Right cardiac atrium (tissue), 5 donors: ENCODE data around the gene UBE2E1. TPM values are rescaled to one million over a fixed set of nuclear protein-coding genes. Genes with fewer than 3 reads are reported as not detected.
A peak's percentile ranks its signal among the peaks of the same experiment; 100 is the strongest.

Experiments used
- ATAC-seq, 2 donors: fragments of 200-7000 bp; cut with Tn5 transposase; one replicate each; pipeline versions ENCODE4 v1.8.0 to v1.9.1; 2020; ENCODE audit warnings: moderate library complexity in 2 of 2, mild to moderate bottlenecking in 1 of 2
- DNase-seq, 3 donors: peaks; one replicate each; pipeline ENCODE4 v3.0.0-alpha.2; 2020
- H3K27ac ChIP-seq: one replicate; pipeline ENCODE4 v1.5.1; 2013; ENCODE audit warnings: mild to moderate bottlenecking, low read length, control low read depth, moderate library complexity
- H3K27me3 ChIP-seq: one replicate; pipeline ENCODE4 v1.6.1; 2013; ENCODE audit not compliant: control insufficient read depth, insufficient read depth
- H3K4me1 ChIP-seq: one replicate; pipeline ENCODE4 v1.6.1; 2013; ENCODE audit warnings: low read length; ENCODE audit not compliant: control insufficient read depth, insufficient read depth
- H3K4me3 ChIP-seq: one replicate; pipeline ENCODE4 v1.5.1; 2013; ENCODE audit warnings: low read length, control low read depth
- H3K9me3 ChIP-seq: one replicate; pipeline ENCODE4 v1.6.1; 2013; ENCODE audit warnings: low read length; ENCODE audit not compliant: control insufficient read depth
- WGBS: extraction: QIAGEN DNeasy Blood & Tissue Kit; methylation state at CpG from one replicate; pipeline ENCODE4 v1.1.7; 2013; 5-methylcytosine and 5-hydroxymethylcytosine counted together
- intact Hi-C, 4 donors: fragments of 100-400 bp; cut with DNase I; formaldehyde crosslinking; loops; one replicate each; pipeline versions ENCODE4 v1.11.0 to v1.14.0; 2022 to 2023
- polyA plus RNA-seq: library from polyadenylated mRNA; stranded (reverse); fragments of 200-250 nt; gene quantifications from one replicate; pipeline ENCODE4 v1.2.3, GENCODE V29; 2013
- total RNA-seq, 4 donors: library from RNA; stranded (reverse); fragmentation: NEBNext Ultra II Directional; extraction: Animal tissue kit (Norgen Biotek cat#: 25700); gene quantifications; one replicate each; pipeline ENCODE4 v1.2.1, GENCODE V29; 2021
- donor health status: healthy with polysubstance abuse.
- donor health status: DM: no; HTN: yes; CAD: no.
- donor health status: DM: no; HTN: no; CAD: no.
- donor health status: DM: no; HTN: yes; CAD: no; lungs with severe emphysema.
- donor health status: DM: yes; HTN: yes; CAD: no.

Gene UBE2E1
- total and polyA plus RNA-seq, 5 donors, result 47.9 to 64.4 (median 51.8) TPM

GRCh38 chr3:23809294-23809693 lies 3.5 kb downstream of the UBE2E1 start:
- no peak for DNase-seq
- no peak overlapping the region for H3K4me3 ChIP-seq
- H3K27ac ChIP-seq, result no peak overlapping the region
- intact Hi-C loops, result loop anchor here in 1 of 4 donors (10.0 kb wide), 1 partner anchor 604 kb away; the partner anchor contains the start of gene UBE2E2
- ATAC-seq, result no peak
- H3K9me3 ChIP-seq, result no peaks in the 10 kb centered on the region
- H3K27me3 ChIP-seq, result no peaks in the 10 kb centered on the region
- 59% methylated on average over 2 of the region's 2 CpGs for WGBS
- H3K4me1 ChIP-seq, result no peaks in the 10 kb centered on the region

GRCh38 chr3:23809840-23810342 lies 4.1 kb downstream of the UBE2E1 start:
- peak overlapping the region; percentile 76 for H3K4me3 ChIP-seq
- no peaks in the 10 kb centered on the region for H3K27me3 ChIP-seq
- intact Hi-C loops, result loop anchor here in 1 of 4 donors (10.0 kb wide), 1 partner anchor 605 kb away; the partner anchor contains the start of gene UBE2E2
- ATAC-seq (no peak), DNase-seq (no peak)
- no peaks in the 10 kb centered on the region for H3K4me1 ChIP-seq
- peak overlapping the region; percentile 13 for H3K27ac ChIP-seq
- WGBS, result 53% methylated on average over 13 of the region's 13 CpGs
- no peaks in the 10 kb centered on the region for H3K9me3 ChIP-seq

DNA sequence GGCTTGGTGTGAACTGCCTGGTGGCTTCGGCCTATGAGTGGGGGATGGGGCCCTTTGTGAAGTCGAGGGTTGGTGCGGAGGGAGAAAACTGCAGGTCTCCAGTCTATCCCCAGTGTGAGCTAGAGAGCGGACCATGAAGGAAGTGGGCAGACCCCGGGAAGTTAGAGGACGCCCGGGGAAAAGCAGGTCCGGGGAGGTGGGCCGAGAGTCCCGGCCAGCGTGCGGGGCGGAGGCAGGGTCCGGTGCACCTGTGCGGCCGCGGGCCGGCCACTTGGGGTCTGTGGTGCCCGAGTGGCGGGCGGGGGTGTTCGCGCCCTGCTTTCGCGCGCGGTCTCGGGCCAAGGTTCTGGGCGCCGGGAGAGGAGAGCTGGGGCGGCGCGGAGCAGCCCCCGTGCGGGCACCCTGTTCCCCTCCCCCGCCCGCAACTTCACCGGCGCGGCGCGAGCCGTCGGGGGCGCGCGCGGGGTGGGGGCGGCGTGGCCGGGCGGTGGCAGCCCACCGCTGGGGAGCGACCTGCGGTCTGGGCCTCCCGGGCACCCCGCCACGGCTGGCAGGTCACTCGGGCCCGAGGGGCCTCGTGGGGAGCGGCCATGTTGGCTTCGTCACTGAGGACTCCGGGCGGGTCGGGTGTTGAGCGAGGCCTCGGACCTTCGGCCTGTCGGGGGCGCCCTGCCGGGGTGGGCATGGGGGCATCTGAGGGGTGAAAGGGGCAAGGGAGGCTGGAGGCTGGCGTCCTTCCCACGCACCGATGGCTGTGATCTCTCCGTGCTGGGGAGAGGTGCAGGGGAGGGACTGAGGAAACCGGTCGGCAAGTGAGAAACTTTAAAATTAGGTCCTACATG lies 4.8 kb downstream of the UBE2E1 start:
- WGBS, result 2% methylated on average over 78 of the region's 78 CpGs
- peak; percentile 65 to 84 (median 80) for DNase-seq
- intact Hi-C loops, result no loop called here

GRCh38 chr3:23811185-23811527 lies 5.4 kb downstream of the UBE2E1 start:
- no peaks in the 10 kb centered on the region for H3K9me3 ChIP-seq
- intact Hi-C loops, result no loop called here
- H3K27me3 ChIP-seq, result no peaks in the 10 kb centered on the region
- ATAC-seq (no peak), DNase-seq (no peak)
- no peak overlapping the region for H3K27ac ChIP-seq
- no peaks in the 10 kb centered on the region for H3K4me1 ChIP-seq
- WGBS, result 55% methylated on average over 10 of the region's 10 CpGs
- H3K4me3 ChIP-seq, result peak overlapping the region; percentile 76

More for the DNA sequence above, 4.8 kb downstream of the UBE2E1 start:
- ATAC-seq, result peak; percentile 41 to 47
- H3K4me3 ChIP-seq, result peak overlapping the region; percentile 76
- H3K9me3 ChIP-seq, result no peaks in the 10 kb centered on the region
- H3K27ac ChIP-seq, result peak overlapping the region; percentile 13
- H3K27me3 ChIP-seq, result no peaks in the 10 kb centered on the region
- H3K4me1 ChIP-seq, result no peaks in the 10 kb centered on the region

- Histone ChIP-seq H3K27ac (no peak overlapping the region), H3K27me3 (no peaks in the 10 kb centered on the region), H3K4me3 (no peak overlapping the region), H3K4me1 (no peaks in the 10 kb centered on the region), H3K9me3 (no peaks in the 10 kb centered on the region)
- no peak for DNase-seq
- intact Hi-C loops, result no loop called here
- ATAC-seq, result no peak
Observed at GRCh38 chr3:23811919-23812318, 6.2 kb downstream of the UBE2E1 start.

GRCh38 chr3:23815879-23816278 lies 10.1 kb downstream of the UBE2E1 start:
- 58% methylated on average over 3 of the region's 3 CpGs for WGBS
- no peaks in the 10 kb centered on the region for H3K9me3 ChIP-seq
- no peaks in the 10 kb centered on the region for H3K4me1 ChIP-seq
- intact Hi-C loops, result no loop called here
- H3K27me3 ChIP-seq, result no peaks in the 10 kb centered on the region
- no peak overlapping the region for H3K27ac ChIP-seq
- ATAC-seq (no peak), DNase-seq (no peak)
- no peak overlapping the region for H3K4me3 ChIP-seq

DNA sequence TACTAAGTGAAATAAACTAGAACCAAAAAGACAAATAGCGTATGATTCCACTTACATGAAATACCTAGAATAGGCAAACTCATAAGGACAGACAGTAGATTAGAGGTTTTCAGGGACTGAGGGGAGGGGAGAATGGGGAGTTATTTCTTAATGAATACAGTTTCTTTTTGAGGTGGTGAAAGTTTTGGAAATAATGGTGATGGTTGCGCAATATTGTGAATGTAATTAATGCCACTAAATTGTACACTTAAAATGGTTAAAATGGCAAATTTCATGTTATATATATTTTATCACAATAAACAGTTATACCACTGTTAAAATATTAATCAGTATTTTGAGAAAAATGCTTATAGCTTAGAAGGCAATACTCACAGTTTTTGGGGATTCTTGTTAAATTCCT lies 11.0 kb downstream of the UBE2E1 start:
- H3K4me1 ChIP-seq, result no peaks in the 10 kb centered on the region
- H3K27me3 ChIP-seq, result no peaks in the 10 kb centered on the region
- intact Hi-C loops, result no loop called here
- no peak for ATAC-seq
- no peak overlapping the region for H3K27ac ChIP-seq
- no peaks in the 10 kb centered on the region for H3K9me3 ChIP-seq
- WGBS, result 100% methylated on average over 2 of the region's 2 CpGs
- H3K4me3 ChIP-seq, result no peak overlapping the region
- DNase-seq, result no peak

- DNase-seq, result no peak
- Histone ChIP-seq H3K9me3 (no peaks in the 10 kb centered on the region), H3K27me3 (no peaks in the 10 kb centered on the region), H3K27ac (no peak overlapping the region), H3K4me1 (no peaks in the 10 kb centered on the region), H3K4me3 (no peak overlapping the region)
- intact Hi-C loops, result no loop called here
- WGBS, result 91% methylated on average over 3 of the region's 3 CpGs
- no peak for ATAC-seq
Observed at GRCh38 chr3:23817508-23818223, 11.9 kb downstream of the UBE2E1 start.

DNA sequence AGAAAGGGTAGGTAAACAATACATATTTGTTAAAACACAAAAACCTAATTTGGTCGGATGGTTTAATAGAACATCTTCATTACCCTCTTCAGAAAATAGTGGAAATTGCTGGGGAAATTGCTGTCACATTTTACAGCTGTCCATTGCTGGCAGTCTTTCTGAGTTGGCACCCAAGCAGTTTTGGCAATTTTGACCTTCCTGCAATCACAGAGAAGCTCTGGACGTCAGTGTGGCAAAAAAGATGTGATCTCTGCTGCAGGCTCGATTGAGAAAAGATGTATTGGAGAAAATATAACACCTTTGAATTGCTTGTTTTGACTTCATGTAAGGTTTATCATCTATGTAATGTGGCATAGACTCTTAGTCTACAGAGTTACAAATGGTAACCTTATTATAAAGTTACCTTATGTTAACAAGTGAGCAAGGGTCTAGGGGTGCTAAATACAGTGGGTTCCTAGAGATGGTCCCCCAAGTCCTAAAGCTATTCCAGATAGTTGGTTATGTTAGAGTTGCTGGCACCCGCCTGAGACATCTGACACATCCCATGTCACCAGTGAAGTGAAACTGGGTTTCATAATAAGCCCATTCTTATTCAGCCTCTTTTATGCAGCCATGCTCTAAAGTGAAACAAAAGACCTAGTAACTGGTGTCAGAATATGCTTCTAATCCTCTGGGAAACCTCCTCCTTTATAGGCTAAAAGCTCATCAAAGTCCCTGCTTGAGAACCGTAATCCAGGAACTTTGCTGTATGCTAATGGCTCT lies 14.0 kb downstream of the UBE2E1 start:
- DNase-seq (no peak), ATAC-seq (peak in 1 of 2 donors; percentile 24)
- no peak overlapping the region for H3K4me3 ChIP-seq
- intact Hi-C loops, result no loop called here
- 58% methylated on average over 5 of the region's 5 CpGs for WGBS
- H3K27ac ChIP-seq, result no peak overlapping the region
- no peaks in the 10 kb centered on the region for H3K27me3 ChIP-seq
- H3K9me3 ChIP-seq, result no peaks in the 10 kb centered on the region
- H3K4me1 ChIP-seq, result no peaks in the 10 kb centered on the region

GRCh38 chr3:23820888-23821287 lies 15.1 kb downstream of the UBE2E1 start:
- H3K9me3 ChIP-seq, result no peaks in the 10 kb centered on the region
- H3K27ac ChIP-seq, result no peak overlapping the region
- no peak overlapping the region for H3K4me3 ChIP-seq
- intact Hi-C loops, result no loop called here
- DNase-seq, result no peak
- ATAC-seq, result no peak
- H3K4me1 ChIP-seq, result peaks cover 2% of the 10 kb centered on the region
- no peaks in the 10 kb centered on the region for H3K27me3 ChIP-seq
- 97% methylated on average over 1 of the region's 1 CpG for WGBS

GRCh38 chr3:23821858-23822257 lies 16.1 kb downstream of the UBE2E1 start:
- Histone ChIP-seq H3K27me3 (no peaks in the 10 kb centered on the region), H3K27ac (no peak overlapping the region), H3K9me3 (no peaks in the 10 kb centered on the region), H3K4me3 (no peak overlapping the region), H3K4me1 (peaks cover 2% of the 10 kb centered on the region)
- ATAC-seq, result no peak
- WGBS, result 83% methylated on average over 1 of the region's 1 CpG
- intact Hi-C loops, result no loop called here
- no peak for DNase-seq
